BLaER1 treated with 17β-estradiol and CSF1 and Interleukin-3, amounts not matched to agents 10 nM and 100 nM (cell line): Measurements from ENCODE around the gene SRRD.

Source experiments
- H3K27ac ChIP-seq, 11 experiments: shearing (Covaris generic); formaldehyde crosslinking; 2 replicates each; pipeline ENCODE4 v1.8.1; 2022
- H3K27me3 ChIP-seq, 11 experiments: shearing (Covaris generic); formaldehyde crosslinking; 2 replicates each; pipeline ENCODE4 v1.8.1; 2022
- H3K36me3 ChIP-seq, 11 experiments: shearing (Covaris generic); formaldehyde crosslinking; 2 replicates each; pipeline ENCODE4 v1.8.1; 2022
- H3K4me1 ChIP-seq, 10 experiments: shearing (Covaris generic); formaldehyde crosslinking; 2 replicates each; pipeline ENCODE4 v1.8.1; 2022
- H3K4me2 ChIP-seq, 11 experiments: shearing (Covaris generic); formaldehyde crosslinking; 2 replicates each; pipeline ENCODE4 v1.8.1; 2022
- H3K4me3 ChIP-seq, 10 experiments: shearing (Covaris generic); formaldehyde crosslinking; 2 replicates each; pipeline ENCODE4 v1.8.1; 2022
- H3K9ac ChIP-seq, 11 experiments: shearing (Covaris generic); formaldehyde crosslinking; 2 replicates each; pipeline ENCODE4 v1.8.1; 2022
- H3K9me3 ChIP-seq, 11 experiments: shearing (Covaris generic); formaldehyde crosslinking; replicated peaks in 1 of 11; 2 replicates each; pipeline ENCODE4 v1.8.1; 2022
- H4K20me1 ChIP-seq, 11 experiments: shearing (Covaris generic); formaldehyde crosslinking; 2 replicates each; pipeline ENCODE4 v1.8.1; 2022
- Cebpa-rat ChIP-seq, 11 experiments: shearing (Covaris generic); IDR thresholded peaks; 2 replicates each; pipeline ENCODE4 v1.8.1; 2022

The SRRD gene

GRCh38 chr22:26503758-26504157 is 20.1 kb downstream of the SRRD start:
- H3K27me3 ChIP-seq, result no peaks in the 10 kb centered on the region
- peak overlapping the region; percentile 12 to 75 (median 65); a peak in 20 of 22 replicates for H3K27ac ChIP-seq
- peaks cover 0 to 15% (median 4%) of the 10 kb centered on the region in 11 experiments; a peak in 5 of 22 replicates for H4K20me1 ChIP-seq
- TF ChIP-seq Cebpa-rat (IDR thresholded peaks at IDR 0.05), result no peak
- H3K4me1 ChIP-seq, result peaks cover 58 to 95% (median 90%) of the 10 kb centered on the region in 10 experiments
- peak overlapping the region; percentile 41 to 71 (median 50); a peak in 20 of 22 replicates for H3K9ac ChIP-seq
- peaks cover 0 to 8% (median 5%) of the 10 kb centered on the region in 11 experiments; a peak in 7 of 22 replicates for H3K9me3 ChIP-seq
- H3K36me3 ChIP-seq, result peaks cover 84 to 95% (median 90%) of the 10 kb centered on the region in 11 experiments
- H3K4me2 ChIP-seq, result peak overlapping the region; percentile 74 to 97 (median 88)
- peak overlapping the region in 8 of 10 experiments; percentile 27 to 57 (median 48); a peak in 15 of 20 replicates for H3K4me3 ChIP-seq

- peaks cover 33 to 74% (median 64%) of the 10 kb centered on the region in 10 experiments for H3K4me1 ChIP-seq
- no peaks in the 10 kb centered on the region for H3K9me3 ChIP-seq
- H3K9ac ChIP-seq, result no peak overlapping the region
- H3K4me3 ChIP-seq, result no peak overlapping the region
- TF ChIP-seq Cebpa-rat (IDR thresholded peaks at IDR 0.05), result no peak
- 0 out of 22 replicates have a peak overlapping the region, but pooled peaks of 1 of the 11 experiments have one; percentile 5 for H3K4me2 ChIP-seq
- H3K27ac ChIP-seq, result no peak overlapping the region
- peaks cover 65 to 79% (median 73%) of the 10 kb centered on the region in 11 experiments for H3K36me3 ChIP-seq
- H3K27me3 ChIP-seq, result no peaks in the 10 kb centered on the region
- H4K20me1 ChIP-seq, result peaks cover 0 to 16% (median 0%) of the 10 kb centered on the region in 11 experiments; a peak in 6 of 22 replicates
Measured at GRCh38 chr22:26508148-26508547, 24.5 kb downstream of the SRRD start.

GRCh38 chr22:26512149-26512793 is 28.6 kb downstream of the SRRD start, which contains the start of gene TFIP11:
Gene TFIP11 (minus strand): TSS chr22:26512473. CDS start chr22:26510272, 2,201 bp downstream.
- TF ChIP-seq Cebpa-rat (IDR thresholded peaks at IDR 0.05), result no peak
- no peaks in the 10 kb centered on the region for H3K9me3 ChIP-seq
- peak within 1 kb of the TSS; percentile 80 to 93 (median 87) for H3K9ac ChIP-seq
- H3K4me1 ChIP-seq, result peaks cover 29 to 44% (median 36%) of the 10 kb centered on the region in 10 experiments
- H3K27me3 ChIP-seq, result no peaks in the 10 kb centered on the region
- H3K36me3 ChIP-seq, result peaks cover 31 to 41% (median 37%) of the 10 kb centered on the region in 11 experiments
- H3K4me2 ChIP-seq, result peak within 1 kb of the TSS; percentile 90 to 99 (median 96)
- H3K27ac ChIP-seq, result peak within 1 kb of the TSS; percentile 72 to 86 (median 81)
- H4K20me1 ChIP-seq, result peaks cover 0 to 16% (median 0%) of the 10 kb centered on the region in 11 experiments; a peak in 4 of 22 replicates
- peak within 1 kb of the TSS; percentile 84 to 98 (median 93) for H3K4me3 ChIP-seq

GRCh38 chr22:26513838-26514237 is 30.2 kb downstream of the SRRD start:
- Histone ChIP-seq H3K27ac (no peak overlapping the region), H3K4me3 (peak overlapping the region in 4 of 10 experiments; percentile 87 to 93 (median 92); a peak in 4 of 20 replicates), H3K9me3 (no peaks in the 10 kb centered on the region), H3K36me3 (peaks cover 16 to 25% (median 21%) of the 10 kb centered on the region in 11 experiments), H3K4me2 (peak overlapping the region; percentile 90 to 99 (median 96); a peak in 21 of 22 replicates), H3K9ac (peak overlapping the region in 8 of 11 experiments; percentile 82 to 92 (median 87); a peak in 9 of 22 replicates), H4K20me1 (peaks cover 0 to 16% (median 0%) of the 10 kb centered on the region in 11 experiments; a peak in 4 of 22 replicates), H3K27me3 (no peaks in the 10 kb centered on the region), H3K4me1 (peaks cover 27 to 34% (median 31%) of the 10 kb centered on the region in 10 experiments)
- peak in 1 of 11 experiments; percentile 46; a peak in 1 of 22 replicates for TF ChIP-seq Cebpa-rat (IDR thresholded peaks at IDR 0.05)

- H3K36me3 ChIP-seq, result peaks cover 8 to 18% (median 13%) of the 10 kb centered on the region in 11 experiments
- peak overlapping the region in 7 of 11 experiments; percentile 0 to 99 (median 96); a peak in 5 of 22 replicates for H3K4me2 ChIP-seq
- H3K27me3 ChIP-seq, result no peaks in the 10 kb centered on the region
- peaks cover 27 to 33% (median 30%) of the 10 kb centered on the region in 10 experiments for H3K4me1 ChIP-seq
- no peak overlapping the region for H3K9ac ChIP-seq
- peaks cover 0 to 12% (median 0%) of the 10 kb centered on the region in 11 experiments; a peak in 4 of 22 replicates for H4K20me1 ChIP-seq
- no peak overlapping the region for H3K4me3 ChIP-seq
- TF ChIP-seq Cebpa-rat (IDR thresholded peaks at IDR 0.05), result no peak
- no peaks in the 10 kb centered on the region for H3K9me3 ChIP-seq
- no peak overlapping the region for H3K27ac ChIP-seq
Measured at GRCh38 chr22:26514419-26515161, 30.9 kb downstream of the SRRD start.

- Histone ChIP-seq H3K4me2 (no peak overlapping the region), H4K20me1 (peaks cover 0 to 10% (median 0%) of the 10 kb centered on the region in 11 experiments; a peak in 4 of 22 replicates), H3K9me3 (no peaks in the 10 kb centered on the region), H3K36me3 (peaks cover 0 to 4% (median 0%) of the 10 kb centered on the region in 11 experiments; a peak in 4 of 22 replicates), H3K4me1 (peaks cover 24 to 28% (median 26%) of the 10 kb centered on the region in 10 experiments), H3K27ac (no peak overlapping the region), H3K27me3 (no peaks in the 10 kb centered on the region), H3K4me3 (no peak overlapping the region), H3K9ac (no peak overlapping the region)
- no peak for TF ChIP-seq Cebpa-rat (IDR thresholded peaks at IDR 0.05)
Measured at GRCh38 chr22:26515931-26516330, 32.3 kb downstream of the SRRD start.

- Histone ChIP-seq H3K27ac (no peak overlapping the region), H3K4me1 (peaks cover 18 to 23% (median 21%) of the 10 kb centered on the region in 10 experiments), H3K9me3 (no peaks in the 10 kb centered on the region), H3K36me3 (peaks cover 0 to 5% (median 0%) of the 10 kb centered on the region in 11 experiments; a peak in 3 of 22 replicates), H3K4me3 (no peak overlapping the region), H4K20me1 (peaks cover 0 to 4% (median 0%) of the 10 kb centered on the region in 11 experiments; a peak in 4 of 22 replicates), H3K9ac (no peak overlapping the region), H3K27me3 (no peaks in the 10 kb centered on the region), H3K4me2 (no peak overlapping the region)
- TF ChIP-seq Cebpa-rat (IDR thresholded peaks at IDR 0.05), result no peak
Measured at GRCh38 chr22:26516503-26516902, 32.8 kb downstream of the SRRD start.

GRCh38 chr22:26517429-26517828 is 33.8 kb downstream of the SRRD start:
- Histone ChIP-seq H3K27me3 (no peaks in the 10 kb centered on the region), H3K4me3 (no peak overlapping the region), H3K4me2 (no peak overlapping the region), H3K4me1 (peaks cover 16 to 20% (median 17%) of the 10 kb centered on the region in 10 experiments), H4K20me1 (no peaks in the 10 kb centered on the region), H3K36me3 (peaks cover 0 to 14% (median 7%) of the 10 kb centered on the region in 11 experiments; a peak in 10 of 22 replicates), H3K9me3 (no peaks in the 10 kb centered on the region), H3K27ac (no peak overlapping the region), H3K9ac (no peak overlapping the region)
- peak in 10 of 11 experiments; percentile 35 to 95 (median 73); a peak in 18 of 22 replicates for TF ChIP-seq Cebpa-rat (IDR thresholded peaks at IDR 0.05)
